Measurements from ENCODE around the gene KIRREL3.

GRCh38 chr11:126884192-126884591 lies 116.4 kb downstream of the KIRREL3 start:
- TF ChIP-seq POLR2A (IDR thresholded peaks at IDR 0.05) (no peak), CTCF (IDR thresholded peaks at IDR 0.05) (no peak)

Measured in testis (tissue), 2 donors.